Upper lobe of left lung (tissue), 4 donors: ENCODE measurements around the gene TREX2.

ENCODE experiments used
- CTCF ChIP-seq, 6 experiments: fragments of 450-650 bp in 4 of 6; fragments of 200-600 bp in 2 of 6; sonication (generic) in 2 of 6; IDR thresholded peaks; one replicate each; pipeline ENCODE4 v1.5.1; 2016 to 2019; ENCODE audit warnings: antibody characterized with exemption in 6 of 6
- EP300 ChIP-seq, 4 donors: sonication (generic); formaldehyde crosslinking; IDR thresholded peaks; one replicate each; pipeline ENCODE4 v1.5.1; 2017; ENCODE audit warnings: antibody characterized with exemption in 4 of 4, control low read depth in 2 of 4
- POLR2AphosphoS5 ChIP-seq, 2 donors: sonication (generic); formaldehyde crosslinking; IDR thresholded peaks; one replicate each; pipeline ENCODE4 v1.5.1; 2017; ENCODE audit warnings: antibody characterized with exemption in 2 of 2

DNA sequence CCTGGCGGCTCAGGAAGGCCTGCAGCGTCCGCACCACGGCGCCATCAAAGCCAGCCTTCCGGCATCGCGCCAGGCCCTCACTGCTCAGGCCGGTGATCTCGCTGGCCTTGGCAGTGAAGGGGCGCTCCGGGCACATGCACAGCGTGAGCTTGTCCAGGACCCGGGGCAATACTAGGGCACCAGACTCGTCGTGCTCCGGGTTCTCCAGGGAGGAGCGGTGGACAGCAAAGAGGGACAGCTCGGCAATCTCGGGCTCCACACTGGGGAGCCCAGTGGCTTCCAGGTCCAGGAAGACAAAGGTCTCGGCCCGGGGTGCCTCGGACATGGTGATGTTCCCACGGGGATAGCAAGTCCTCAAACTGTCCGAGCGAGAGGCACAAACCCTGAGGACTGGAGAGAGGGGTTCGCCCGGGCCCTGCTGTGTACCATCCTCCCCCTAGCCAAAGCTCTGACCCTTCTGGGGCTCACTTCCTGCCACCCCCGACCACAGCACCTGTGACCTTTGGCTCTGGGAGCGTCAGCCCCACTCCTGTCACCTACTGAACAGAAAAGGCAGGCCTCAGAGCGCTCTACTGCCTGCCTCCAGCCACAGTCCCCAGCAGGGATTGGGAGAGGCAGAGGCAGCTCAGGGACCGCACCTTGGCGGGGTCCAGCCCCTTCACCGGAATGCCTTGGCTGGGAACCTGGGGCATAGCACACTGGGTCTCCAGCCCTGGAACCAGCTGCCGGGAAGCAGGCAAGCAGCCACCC lies 575 bp downstream of the TREX2 start:
- no peak for TF ChIP-seq CTCF (IDR thresholded peaks at IDR 0.05)
- TF ChIP-seq POLR2AphosphoS5 (IDR thresholded peaks at IDR 0.05): no peak
- no peak for TF ChIP-seq EP300 (IDR thresholded peaks at IDR 0.05)
